ENCODE data around the gene NXPH3.

NXPH3 gene

DNA sequence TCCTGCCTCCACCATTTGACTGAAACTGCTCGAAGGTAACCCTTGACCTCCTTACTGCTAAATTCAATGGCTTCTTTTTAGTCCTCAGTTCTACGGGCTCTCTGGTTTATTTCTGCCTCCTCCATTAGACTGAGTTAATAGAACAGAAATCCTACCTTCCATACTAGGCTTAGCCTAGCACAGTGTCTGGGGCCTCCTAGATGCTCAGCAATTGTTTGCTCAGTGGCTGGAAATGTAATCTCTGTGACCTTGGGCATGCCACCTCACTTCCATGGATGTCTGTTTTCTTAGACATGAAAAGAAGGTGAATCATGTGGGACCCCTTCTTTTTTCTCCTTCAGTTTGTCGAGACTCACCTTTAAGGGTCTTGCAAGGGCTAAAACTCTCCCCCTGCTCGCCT is 19.7 kb downstream of the NXPH3 start:
- DNase-seq, result no peak

DNA sequence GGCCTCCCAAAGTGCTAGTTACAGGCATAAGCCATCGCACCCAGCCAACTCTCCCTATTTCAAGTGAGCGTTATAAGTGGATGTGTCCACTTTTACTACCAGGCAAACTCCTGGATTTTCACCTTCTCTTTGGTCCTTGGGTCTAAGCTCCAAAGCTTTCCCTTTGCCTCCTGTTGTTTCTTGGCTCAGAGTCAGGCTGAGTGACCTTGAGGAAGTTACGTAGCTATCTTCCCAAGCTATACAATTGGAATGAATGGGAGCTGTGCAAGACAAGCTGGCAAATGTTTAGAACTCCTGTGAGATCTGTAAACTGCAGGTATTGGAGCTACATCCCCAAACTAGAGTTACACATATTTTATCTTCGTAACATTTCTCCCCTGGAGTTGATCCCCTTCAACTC is 20.3 kb downstream of the NXPH3 start:
- no peak for DNase-seq

DNA sequence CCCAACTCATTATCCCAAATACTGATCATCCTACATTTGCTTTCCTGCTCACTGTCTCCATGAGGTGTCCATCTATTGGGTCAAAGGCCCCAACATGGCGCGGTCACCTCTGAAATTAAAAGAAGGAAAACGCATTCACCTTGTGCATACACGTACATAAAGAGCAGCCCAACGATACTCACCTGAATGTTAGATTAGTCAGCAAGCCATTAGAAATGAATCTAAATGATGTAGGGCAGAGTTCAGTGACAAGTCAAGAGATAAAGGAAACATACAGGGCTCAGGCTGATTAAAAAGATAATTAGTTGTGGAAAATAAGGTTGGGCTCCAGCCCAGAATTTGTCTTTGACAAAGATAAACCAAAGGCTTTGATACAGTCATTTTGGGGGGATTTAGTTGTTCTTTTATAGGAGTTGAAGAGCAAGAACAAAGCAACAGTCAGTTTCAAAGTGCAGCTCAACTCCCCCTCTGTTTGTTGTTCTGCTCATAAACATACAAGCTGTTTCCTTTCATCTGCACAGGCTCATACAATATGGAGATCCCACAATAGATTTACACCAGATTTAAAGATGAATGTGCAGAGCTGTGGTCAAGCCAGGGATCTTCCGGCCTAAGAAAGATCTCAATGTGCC is 21.1 kb downstream of the NXPH3 start:
- DNase-seq, result no peak

DNA sequence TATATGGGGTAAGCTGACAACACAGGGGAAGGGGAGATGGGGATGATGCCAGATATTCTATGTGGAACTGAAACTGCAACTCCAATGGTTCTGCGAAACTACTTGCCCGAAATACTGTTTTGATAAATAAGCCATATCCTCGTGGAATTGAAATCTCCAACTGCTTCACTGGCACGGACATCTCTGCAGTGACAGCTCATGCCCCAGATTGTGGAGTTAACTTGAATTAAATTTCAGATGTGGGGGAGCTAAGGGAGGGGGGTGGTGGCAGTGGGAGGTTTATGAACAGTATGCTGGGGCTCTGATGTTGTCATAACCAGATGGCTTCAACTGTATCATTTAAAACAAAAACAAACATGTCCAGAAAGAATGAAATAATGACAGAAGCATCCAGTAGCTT is 21.8 kb downstream of the NXPH3 start:
- DNase-seq, result no peak

DNA sequence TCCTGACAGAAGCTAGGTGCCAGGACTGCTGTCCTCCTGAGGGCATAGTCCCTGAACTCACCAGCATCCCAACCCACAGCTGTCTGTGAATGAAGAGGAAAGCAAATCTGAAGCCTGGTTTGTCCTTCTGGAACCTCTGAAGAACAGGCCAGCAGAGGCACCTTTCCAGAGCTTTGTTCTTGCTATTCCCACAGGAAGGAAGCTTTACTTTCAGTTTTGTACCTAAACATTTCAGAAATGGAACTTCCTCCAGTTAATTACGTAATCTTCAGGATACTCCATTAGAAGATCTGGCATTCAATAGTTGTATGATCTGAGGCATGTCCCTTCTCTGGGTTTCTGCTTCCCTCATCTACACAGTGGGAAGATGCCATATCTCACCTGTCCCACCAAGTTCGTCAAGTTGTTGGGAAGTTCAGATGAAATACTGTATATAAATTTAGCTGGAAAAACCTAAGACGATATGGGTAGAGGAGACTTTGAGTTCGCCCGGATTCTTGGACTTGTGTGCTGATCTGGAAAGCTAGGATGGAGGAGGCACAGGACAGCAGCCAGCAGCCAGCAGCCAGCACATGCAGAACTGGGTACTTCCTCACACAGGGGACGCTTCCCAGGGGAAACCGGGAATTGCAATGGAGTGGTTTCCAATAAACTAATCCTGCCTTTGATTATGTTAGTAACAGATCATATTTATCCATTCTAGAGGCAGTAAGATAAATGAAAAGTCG is 22.4 kb downstream of the NXPH3 start:
- no peak for DNase-seq

DNA sequence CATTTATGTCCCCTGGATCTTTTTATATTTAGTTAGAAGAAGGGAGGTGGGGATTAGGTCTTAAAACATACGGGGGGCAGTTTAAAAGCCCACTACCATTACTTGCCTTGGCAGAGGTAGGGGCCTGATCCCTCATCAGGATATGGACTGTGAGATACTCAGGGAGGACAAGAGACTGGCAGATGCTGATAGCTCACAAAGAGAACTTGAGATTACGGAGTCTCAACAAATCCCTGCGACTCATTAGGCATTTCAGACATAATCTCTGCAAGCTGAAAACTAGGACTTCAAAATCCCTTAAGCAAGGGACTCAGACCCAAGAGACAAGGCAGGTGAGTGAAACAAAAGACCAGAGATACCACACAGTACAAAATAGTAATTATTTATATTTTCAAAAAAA is 23.2 kb downstream of the NXPH3 start:
- no peak for DNase-seq

DNA sequence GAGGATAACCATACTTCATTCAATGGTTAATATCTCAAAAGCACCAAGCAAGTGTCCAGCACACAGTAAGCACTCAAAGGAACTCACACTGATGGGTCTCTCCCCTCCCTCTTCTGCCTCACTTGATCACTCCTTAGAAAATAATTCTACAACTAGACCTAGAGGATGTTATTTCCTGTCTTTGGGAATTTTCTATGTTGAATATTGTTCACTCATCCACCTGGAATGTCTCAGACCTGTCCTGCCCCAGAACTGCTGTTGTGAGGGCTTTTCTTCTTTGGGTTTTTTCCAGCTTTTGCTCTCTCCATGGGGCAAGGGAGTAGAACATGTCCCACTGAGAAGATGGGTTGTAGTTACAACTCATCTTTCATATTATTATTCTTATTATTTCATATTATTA is 25.3 kb downstream of the NXPH3 start:
- DNase-seq, result no peak

DNA sequence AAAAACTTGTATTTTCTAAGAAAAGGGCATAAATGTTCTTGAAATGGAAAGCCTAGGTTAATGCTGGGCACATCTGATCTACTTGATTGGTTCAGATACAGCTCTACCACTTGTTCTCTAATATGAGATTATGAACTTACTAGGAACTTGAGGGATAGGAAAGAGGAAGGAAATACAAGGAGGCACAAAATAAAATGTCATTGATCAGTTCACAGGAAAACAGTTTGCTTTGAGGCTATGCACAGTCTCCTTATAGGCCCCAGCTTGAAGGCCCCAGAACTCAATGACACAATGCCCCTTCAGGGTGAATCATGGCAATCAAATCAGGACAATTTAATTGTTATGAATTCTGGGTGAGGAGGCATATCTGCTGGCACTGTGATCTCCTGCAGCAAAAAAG is 27.1 kb downstream of the NXPH3 start:
- DNase-seq, result no peak

DNA sequence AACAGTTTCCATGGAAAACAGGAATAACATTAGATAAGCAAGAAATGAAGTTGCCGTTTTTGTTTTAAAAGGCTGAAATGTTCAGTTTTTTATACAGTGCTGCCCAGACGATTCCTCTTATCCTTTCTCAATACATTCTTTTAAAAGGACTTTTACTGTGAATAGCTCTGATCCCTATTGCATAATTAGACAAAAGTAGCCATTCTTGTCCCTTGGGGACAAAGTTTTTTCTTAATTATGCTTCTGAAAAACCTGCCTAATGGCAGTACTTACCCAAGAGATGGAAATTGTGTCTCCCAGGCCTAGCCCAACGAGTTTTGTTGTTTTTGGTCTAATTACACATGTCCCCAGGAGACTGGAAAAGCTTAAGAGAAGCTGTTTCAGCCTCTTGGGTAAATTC is 27.6 kb downstream of the NXPH3 start:
- no peak for DNase-seq

DNA sequence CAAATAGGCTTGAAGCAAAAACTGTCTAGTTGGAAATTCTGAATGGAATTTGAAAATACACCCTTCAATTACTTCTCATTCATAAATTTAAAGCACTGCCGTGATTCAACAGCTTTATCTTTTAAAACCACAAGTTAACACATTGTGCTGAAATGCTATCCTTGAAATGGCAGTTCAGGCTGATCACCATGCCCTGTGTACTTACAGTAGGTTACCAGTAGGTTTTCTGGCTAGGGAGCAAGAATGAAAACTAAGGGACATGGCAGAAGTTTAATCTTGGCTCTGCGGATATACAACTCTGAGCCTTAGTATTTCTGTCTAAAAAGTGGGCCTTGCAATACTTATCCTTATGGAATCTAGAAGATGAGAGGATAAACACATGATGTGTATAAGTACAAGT is 28.0 kb downstream of the NXPH3 start:
- no peak for DNase-seq

DNA sequence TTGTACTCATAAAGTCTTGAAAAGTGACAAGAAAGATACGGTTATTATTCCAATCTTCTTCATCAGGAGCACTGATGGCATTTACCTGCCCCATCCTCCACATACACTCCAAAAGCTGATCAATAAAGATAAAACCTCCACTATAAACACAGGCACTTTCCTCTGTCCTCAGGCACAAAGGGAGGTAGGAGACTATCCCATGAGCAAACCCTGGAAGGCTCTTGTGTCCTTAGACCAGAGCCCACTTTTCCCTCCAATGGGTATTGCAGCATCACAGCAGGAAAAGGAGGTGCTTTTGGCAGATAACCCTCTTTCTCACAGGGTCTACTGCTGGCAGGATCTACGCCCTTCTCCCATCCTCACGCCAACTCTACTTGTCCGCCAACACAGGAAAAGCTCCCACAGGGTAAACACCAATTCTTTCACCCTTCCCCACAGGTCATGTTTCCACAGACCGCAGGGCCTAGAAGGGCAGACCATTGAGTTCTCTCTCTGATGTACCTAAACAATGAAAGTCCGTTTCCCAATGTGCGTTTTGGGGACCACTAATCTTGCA is 28.7 kb downstream of the NXPH3 start:
- DNase-seq, result no peak

DNA sequence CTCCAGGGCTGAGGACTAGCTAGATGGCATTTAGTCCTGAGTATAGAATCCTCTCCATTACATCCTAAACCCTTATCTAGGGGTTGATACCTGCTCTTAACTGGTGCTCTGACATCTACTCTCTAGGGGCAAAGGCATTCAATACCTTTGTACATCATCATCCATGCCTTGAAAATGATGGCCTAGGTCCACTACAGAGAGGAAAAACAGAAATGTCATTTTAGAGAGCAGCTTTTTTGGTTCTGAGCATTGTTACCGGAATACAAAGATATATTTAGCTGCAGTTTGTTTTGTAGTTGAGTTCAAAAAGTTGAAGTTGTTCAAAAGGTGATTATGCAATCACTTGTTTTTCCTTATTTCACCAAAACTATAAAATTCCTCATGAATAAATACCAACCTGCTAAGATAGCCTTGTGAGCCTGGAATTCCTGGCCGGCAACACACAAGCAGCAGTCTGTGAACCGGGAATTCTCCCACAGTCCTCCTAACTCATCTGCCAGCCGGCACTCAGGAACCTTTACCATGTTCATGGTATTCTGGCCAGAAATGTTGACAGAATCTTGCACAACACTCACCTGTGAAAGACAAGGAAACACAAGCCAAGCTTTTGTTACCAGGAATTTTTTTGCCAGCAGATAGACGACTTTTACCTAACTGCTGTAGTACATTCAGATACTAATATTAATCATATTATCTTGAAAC is 35.4 kb downstream of the NXPH3 start:
- no peak for DNase-seq

DNA sequence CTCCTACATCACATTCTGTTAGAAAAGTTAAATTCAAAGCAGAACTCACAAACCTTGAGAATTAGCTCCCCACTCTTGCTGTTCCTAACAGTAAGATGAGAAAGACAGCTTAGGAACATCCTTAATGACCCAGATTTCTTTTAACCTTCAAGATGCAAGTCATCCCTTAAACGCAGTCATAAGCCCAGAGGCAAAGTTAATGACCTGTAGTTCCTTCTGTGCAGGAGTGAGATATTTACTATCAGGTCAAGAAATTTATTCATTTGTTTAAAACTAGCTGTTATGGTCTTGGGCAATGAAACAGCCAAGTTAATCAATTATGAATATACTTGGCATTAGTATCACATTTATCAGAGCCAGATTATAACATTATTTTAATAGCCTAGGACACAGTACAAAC is 37.1 kb downstream of the NXPH3 start:
- no peak for DNase-seq

DNA sequence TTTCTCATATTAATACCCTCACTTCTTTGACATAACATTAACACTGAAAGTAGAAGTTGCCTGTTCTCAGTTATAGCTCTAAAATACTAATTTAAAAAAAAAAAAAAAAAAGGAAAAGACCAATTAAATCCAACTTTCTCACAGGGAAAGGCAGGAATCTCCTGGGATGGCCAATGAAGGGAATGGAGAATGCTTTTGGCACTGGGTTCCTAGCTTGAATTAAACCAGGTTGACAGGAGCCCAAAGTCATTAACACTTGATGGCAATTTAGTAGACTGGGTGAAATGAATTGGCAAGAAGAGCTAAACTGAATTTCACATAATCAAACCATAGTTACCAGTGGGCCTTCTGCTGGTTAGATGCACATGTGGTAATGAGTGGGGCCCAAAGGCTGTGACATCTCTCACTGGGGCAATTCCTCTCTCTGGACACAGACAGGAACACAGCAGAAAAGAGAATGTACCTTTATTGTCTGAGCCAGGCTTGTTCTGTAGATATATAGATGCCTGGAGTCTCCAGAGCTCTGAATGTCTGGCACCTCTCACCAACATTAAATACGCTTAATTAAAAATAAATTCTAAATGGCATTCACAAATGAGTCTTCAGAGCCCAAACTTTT is 37.6 kb downstream of the NXPH3 start:
- no peak for DNase-seq

DNA sequence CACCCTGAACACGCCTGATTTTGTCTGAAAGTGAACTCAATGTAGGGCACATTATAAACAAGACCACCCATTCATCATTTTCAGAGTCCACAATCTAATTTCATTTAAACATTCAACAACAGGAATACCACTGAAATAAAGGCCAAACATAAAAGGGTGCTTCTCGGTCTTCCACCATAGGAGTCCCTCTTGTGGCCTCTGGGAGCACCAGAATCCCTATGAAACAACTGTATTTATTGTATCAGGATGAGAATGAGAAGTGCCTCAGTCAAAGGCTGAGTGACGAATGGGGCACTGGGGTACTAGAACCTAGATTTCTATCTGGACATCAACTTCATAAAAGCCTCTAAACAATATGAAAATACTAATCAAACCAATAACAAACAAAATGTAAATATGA is 40.4 kb downstream of the NXPH3 start:
- DNase-seq, result no peak

DNA sequence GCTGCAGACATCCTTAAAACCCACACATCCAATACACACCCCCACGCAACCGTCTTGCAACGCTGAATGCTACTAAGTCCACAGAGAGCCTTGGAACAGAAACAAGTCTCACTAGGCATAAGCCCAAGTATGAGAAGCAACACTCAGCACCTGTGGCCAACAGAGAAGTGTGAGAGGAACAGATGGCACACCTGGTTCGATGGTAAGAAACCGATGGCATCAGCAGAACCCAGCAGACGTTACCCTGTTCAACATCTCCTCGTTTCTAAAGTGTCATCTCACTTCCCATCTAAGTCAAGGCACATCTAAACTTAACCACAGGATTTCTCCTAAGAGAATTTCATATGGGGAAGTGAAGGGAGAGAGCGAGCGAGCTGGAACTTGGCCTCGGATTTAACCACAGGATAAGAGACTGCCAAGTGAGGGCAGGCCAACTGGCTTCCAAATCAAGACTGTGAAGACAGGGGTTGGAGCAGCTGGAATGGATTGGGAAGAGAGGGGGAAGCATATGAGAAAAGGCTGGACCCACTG is 41.0 kb downstream of the NXPH3 start:
- no peak for DNase-seq

DNA sequence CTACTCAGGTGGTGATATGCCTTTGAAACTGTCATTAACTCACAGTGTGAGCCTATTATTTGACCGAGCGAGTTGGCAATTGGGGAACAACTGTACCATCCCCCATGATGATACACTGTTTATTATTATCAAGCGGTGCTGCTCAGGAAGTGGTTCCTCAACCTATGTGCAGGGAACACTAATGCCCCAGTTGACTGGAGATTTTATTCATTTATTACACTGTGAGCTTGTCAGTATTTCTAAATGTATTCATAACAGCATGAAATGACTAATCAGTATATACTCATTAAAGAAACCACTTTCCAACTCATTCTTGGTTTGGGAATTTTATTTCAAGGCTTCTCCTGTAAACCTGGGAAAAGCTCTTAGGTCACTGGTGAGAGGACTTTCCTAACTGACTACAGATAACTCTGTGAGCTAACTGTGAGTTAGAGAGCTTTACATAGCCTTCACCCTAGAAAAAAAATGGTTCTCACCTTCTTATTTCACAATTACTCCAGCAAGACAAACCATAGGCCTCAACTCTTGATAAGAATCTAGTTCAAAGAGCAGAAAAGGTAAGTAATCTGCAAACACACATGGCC is 42.4 kb downstream of the NXPH3 start:
- no peak for DNase-seq

DNA sequence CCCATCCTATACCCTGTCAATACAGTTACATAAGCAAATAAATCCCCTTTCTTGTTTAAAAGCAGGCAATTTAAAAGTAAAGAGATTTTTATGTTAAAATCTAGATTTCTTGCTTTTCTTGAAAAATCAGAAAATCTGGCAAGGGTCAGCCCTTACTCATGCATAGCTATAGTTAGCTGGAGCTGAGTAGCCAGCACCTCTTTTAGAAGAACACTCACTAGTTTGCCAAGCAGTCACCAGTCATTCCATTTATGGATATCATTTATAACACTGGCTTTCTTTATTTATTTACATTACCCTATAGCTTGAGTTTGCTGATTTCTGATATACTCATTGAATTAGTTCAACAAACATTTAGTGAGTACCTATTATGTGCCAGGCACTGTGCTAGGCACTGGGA is 45.7 kb downstream of the NXPH3 start:
- DNase-seq, result no peak

DNA sequence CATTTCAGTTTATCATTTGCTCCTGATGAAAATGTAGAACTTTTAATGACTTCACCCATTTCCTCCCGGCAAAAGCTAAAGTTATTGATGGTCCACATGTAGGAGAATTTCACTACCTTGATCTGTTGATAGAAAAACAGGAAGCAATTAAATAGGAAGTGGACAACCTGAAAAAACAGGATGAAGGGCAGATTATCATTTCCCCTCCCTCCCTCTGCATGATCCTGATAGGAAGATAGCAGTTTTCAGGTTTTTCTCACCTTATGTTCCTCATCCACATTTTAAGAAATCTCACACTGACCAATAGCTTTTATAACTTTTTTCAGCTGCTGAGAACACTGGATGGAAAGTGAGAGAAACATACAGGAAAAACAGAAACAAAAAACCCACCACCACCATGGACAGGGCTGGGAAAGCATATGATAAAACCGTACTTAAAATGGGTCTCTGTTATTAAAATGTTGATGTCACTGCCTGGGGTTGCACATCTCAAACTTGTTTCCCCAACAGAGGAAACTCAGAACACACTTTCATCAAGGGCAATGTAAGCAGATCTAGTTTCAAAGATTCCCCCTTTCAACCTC is 46.4 kb downstream of the NXPH3 start:
- no peak for DNase-seq

DNA sequence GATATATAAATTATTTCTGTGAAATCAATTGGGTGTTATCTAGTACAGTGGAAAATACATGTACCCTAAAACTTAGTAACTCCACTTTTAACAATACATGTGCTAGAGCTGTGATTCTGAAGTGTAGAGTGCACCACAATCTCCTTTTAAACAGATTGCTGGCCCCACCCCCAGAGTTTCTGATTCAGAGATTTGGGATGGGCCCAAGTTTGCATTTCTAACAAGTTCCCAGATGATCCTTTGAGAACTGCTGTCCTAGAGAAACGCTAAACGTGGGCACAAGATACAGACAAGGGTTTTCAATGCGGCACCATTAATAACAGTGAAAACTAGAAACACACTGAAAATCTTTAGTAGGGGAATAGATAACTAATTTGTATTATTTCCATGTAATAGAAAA is 49.2 kb downstream of the NXPH3 start:
- no peak for DNase-seq

DNA sequence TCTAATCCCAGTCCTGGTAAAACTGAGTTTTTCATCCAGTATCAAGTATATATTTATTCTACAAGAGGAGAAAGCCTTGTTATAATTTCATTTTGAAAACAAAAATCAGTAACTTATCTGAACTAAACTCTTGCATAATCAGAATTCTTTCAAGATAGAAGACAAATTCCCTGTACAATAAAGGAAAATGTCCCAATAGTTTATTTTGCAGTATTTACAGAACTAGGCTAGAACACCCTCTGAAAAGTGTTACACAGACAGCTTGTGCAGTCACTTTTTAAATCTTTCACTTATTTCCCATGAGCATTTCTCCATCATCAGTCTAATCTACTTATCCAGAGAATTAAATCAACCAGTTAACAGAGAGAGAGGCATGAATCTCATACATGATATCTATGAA is 53.8 kb downstream of the NXPH3 start:
- no peak for DNase-seq

DNA sequence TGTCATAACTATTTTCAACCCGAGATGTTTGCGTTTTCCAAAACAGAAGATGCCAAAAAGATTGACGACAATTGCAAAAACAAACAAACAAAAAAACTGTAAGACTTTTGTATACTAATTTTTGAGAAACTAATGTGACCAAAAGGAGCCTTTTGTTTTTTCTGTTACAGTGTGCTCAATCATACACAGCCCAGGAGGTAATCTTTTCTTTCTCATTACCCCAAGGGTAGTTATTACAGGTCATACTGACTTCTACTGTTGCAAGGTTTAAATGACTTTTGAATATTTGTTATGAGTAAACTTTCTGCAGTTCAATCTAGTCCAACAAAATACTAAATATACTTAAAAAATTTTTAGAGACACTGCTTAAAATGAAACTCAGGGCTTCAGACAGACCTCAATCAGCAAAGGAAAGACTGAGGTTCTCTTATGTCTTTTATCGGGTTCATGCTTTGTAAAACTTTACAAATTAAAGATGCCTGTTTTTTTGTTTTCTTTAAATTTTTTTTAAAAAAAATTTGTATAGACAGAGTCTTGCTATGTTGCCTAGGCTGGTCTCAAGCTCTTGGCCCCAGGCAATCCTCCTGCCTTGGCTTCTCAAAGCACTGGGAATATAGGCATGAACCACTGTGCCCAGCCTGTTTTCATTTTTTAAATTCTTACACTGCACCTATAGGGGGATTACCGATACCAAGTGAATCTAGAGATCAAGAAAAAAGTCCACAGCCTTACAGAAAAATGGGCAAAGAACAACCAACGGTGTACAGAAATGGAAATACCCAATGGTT is 54.6 kb downstream of the NXPH3 start:
- DNase-seq, result no peak

Data from SHP77 (cell line).